ENCODE data around the gene APLP2.

APLP2 gene

DNA sequence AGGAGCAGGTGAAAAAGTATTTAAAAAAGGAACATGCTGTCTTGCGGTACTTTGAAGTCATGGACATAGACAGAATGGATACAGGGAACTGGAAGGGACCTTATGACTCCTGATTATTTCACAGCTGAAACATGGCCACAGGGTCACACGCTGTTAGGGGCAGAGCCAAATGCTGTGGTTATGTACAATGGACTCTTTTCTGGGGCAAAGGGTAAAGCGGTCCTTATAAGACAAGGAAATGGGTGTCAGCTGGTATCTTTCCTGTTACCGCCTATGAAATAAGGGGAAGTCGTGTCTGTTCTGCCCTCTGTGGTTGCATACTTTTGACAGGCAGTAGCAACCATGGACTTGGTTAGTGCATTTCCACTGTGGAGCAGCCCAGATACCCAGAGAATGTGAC is 77.1 kb downstream of the APLP2 start:
- no peak for DNase-seq (ENCODE audit: low read depth)

DNA sequence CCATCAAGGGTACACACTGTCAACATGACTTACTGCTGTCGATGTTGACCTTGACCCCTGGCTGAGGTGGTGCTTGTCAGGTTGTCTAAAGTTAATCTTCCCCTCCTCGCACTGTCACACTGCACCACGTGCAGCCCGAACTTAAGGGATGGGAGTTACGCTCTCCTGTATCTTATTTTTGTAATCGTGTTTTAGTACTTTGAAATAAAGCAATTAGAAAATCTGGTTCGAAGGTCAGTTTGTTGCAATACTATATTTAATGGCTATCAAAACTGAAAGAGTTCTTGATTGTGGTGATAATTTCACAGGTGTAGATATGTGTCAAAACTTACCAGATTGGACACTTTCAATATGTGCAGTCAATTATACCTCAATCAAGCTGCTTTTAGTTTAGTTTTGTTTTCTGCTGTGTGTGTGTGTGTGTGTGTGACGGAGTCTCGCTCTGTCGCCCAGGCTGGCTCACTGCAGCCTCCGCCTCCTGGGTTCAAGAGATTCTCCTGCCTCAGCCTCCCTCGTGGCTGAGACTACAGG is 79.2 kb downstream of the APLP2 start:
- no peak for DNase-seq (ENCODE audit: low read depth)

DNA sequence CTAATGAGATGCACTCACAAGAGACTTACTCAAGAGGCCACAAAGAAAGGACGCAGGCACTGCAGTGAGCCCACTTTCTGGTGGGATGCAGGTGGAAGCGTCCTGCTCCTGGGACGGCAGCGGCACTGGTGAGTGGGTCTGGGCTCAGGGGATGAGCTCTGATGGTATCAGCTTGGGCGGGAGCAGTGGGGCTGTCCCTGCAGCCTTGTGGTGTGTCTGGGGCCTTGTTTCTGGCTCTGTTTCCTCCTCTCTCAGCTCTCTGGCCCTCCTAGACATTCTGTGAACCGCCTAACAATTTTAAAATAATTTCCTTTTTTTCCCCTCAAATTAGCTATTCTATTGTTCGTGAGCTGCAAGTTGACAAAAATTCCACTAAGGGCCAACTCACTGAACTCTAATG is 81.1 kb downstream of the APLP2 start:
- DNase-seq (ENCODE audit: low read depth) = no peak

DNA sequence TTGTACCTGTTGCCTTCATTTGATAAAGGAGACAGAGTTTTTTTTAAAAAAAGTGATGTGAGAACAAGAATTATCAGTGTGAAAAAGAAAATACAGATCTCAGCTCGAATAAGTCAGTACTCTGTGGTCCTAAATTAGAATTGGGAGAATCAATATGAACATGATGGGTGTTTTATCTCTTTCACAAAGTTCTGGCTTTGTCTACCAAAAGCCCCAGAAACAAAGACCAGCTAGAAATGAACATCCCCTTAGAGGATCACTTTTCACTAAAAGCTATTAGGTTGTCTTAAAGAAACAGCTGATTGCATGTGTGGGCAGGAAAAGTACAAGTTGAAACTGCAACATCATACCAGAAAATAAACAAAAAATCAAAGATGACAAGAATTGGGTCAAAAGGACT is 81.5 kb downstream of the APLP2 start:
- DNase-seq (ENCODE audit: low read depth) = no peak

DNA sequence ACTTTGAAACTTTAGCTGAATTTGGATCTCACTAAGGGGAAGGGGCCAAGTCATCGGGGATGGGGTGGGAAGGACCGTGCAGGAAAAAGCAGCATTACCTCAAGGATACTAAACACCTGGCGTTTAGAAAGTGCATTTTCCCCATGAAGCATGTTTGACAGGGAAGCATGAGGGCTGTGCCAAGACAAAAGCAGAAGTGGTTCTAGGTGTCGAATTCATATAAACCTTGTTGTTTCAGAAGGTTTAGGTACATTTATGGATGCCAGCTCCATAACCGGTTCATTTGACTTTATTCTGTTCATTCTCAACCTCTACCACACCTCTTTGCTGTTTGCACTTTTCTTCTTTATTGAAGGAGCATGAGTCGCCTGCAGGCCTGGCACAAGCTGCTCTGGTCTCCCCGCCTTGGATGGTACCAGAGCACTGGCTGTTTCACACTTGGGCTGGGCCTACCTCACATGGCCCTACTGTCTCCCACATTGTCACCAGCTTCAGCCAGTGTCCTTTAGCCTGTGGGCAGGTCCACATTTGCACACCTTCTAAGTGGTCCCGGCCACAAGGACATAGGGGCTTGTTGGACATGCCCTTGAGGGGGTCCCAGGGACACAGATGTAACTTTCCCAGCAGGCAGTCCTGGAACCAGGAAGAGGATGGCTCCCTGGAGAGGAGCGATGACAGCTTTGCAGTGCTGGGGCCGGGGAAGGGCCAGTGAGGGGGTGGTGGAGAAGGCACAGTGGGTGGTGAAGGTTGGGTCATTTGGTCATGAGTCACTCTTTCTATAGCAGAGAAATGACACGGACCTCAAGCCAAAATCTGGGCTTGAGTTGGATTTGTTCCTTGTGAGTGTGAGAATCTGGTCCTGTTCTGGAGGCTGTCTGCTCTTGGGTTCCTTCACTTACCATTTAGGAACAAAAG is 86.7 kb downstream of the APLP2 start:
- no peak for DNase-seq (ENCODE audit: low read depth)

DNA sequence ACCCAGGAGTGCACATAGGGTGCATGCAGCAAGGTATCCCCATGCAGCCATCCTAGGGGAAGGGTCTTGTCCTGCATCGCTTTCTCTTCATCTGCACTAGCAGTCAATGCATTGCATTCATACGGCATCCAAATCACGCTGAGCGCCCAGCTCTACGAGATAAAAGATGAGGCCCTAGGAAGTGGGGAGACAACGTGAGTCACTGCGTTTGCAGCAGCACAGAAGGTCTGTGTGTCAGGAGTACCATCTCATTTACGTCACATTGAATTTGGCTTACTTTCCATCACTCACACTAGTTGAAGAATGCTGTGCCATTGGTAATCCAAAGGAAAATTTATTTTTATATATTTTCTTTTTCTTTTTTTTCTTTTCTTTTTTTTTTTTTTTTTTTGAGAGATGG is 87.4 kb downstream of the APLP2 start:
- no peak for DNase-seq (ENCODE audit: low read depth)

DNA sequence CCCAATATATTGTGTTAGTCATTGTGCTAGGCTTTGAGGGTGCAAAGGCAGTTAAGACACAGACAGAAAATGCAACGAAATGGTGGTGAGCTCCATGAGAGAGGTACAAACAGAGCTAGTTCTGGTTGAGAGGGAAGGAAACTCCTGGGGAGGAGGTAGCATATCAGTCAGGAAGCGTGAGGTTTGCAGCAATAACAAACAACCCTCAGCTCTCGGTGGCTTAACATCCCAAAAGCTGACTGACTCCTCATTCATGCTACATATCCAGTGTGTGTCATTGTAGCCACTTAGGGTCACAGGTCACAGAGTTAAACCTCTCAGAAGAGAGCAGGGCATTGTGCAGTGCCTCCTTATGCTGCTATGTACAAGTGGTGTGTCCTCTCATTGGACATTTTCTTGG is 88.1 kb downstream of the APLP2 start:
- DNase-seq (ENCODE audit: low read depth) = no peak

DNA sequence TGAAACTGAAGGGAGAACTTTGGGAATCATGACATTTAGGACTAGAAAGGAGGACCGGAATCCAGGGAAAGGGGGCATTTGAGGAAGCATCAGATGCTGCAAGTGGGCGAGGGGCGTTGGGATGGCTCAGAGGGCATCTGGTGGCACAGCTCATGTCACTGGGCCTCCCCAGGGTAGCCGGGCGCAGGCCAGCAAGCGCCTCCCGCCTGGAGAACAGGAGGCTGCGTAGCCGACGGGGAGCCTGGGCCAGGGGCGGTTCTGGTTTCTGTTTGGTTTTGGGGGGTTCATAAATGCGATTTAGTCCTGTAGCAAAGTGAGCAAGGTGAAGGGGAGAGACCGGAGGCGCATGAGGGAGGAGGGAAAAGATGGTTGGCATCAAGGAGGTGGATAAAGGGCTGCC is 89.4 kb downstream of the APLP2 start:
- DNase-seq (ENCODE audit: low read depth) = no peak

GRCh38 chr11:130159657-130160497 is 90.2 kb downstream of the APLP2 start, which contains the start of gene ST14:
Gene ST14 (plus strand): TSS chr11:130159782. CDS start chr11:130159980, 198 bp downstream.
- no peak for DNase-seq (ENCODE audit: low read depth)

GRCh38 chr11:130160498-130161155 is 90.9 kb downstream of the APLP2 start:
- no peak for DNase-seq (ENCODE audit: low read depth)

DNA sequence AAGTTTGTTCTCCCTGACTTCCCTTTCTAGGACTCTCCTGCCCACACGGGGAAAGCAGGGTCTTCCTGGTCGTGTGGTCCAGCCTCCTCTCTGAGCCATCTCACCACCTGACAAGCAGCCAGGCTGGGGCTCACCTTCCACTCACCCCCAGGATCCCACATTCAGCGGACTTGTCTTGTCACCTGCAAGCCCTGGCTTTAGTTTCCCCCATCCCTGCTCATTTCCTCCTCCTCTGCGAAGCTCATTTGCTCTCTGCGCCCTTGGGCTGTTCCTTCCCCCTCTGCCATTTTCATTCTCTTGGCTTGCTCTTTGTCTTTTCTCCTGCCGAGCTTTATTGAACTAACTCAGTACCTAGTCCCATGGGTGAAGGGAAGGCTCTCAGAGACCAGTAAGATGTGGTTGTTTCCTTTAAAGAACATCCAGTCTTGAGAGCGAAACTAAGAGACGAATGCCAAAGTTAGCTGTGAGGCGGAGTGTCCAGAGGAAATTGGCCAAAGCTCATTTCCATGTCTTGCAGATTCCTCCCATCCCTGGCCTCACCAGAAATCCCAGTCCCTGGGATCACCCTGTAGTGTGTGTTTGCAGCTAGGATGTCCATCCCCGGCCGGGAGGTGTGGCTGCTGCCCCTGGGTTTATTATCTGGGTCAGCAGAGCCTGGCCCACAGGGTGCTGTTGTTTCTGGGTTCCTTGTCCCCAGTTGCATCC is 91.9 kb downstream of the APLP2 start:
- no peak for DNase-seq (ENCODE audit: low read depth)

DNA sequence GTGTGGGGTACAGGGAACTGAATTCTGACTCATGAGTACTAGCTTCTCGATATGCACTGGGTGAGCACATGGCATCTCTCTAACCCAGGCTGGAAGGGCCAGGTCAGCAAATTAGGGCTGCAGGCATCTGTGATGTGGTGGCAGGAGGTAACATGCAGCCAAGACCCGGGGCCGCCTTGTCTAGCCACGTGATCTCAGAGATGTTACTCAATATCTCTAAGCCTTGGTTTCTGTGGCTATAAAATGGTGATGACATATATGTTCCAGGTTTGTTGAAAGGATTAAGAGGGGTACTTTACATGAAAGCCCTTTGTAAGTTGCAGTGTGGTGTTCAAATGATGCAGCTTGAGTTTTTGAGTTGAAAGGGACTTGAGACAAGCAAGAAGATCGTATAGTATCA is 93.0 kb downstream of the APLP2 start:
- DNase-seq (ENCODE audit: low read depth) = no peak

GRCh38 chr11:130163346-130164220 is 93.9 kb downstream of the APLP2 start:
- no peak for DNase-seq (ENCODE audit: low read depth)

DNA sequence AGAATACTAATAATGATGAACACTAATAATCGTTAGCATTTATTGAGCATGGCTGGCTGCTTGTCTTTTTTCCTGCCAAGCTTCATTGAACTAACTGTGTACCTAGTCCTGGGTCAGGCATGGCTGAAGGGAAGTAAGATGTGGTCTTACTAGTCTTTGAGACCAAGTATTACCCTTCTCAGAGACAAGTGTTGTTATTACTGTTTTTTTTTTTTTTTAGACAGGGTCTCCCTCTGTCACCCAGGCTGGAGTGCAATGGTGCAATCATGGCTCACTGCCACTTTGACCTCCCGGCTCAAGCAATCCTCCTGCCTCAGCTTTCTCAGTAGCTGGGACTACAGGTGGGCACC is 94.5 kb downstream of the APLP2 start:
- no peak for DNase-seq (ENCODE audit: low read depth)

DNA sequence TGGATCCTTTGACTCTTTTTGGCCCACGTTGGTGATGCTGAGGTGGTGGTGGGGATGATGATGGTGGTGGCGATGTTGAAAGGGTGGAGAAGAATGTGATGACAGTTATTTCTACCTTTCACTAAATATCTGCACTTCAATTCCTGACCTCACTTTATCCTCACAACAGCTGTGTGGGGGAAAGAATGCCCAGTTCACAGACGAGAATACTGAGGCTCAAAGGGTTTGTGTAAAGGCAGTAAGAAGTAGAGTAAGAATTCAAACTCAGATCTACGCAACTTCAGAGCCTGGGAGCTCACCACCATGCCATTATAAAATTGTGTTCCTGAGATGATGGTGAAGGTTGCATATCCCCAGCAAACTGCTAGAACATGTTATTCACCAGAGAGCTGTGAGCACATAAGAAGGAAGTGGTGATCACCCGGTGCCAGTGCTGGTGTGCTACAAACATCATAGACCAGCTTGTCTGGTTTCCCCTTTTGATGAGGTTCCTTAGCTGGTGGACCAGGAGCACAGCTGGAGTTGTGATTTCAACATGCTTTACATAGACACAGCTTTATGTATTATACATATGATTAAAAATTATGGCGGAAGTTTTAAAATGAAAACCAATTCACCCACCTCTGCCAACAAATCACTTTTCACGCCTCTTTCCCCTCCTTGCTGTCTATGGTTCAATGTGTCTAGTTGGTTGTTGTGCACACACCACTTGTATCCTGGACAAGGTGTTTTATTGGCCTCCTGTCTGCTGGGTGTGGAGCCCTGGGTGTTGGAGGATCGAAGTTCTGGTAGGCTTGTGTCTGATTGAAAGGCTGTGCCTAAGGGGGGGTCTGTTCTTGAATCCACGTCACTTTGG is 96.1 kb downstream of the APLP2 start:
- no peak for DNase-seq (ENCODE audit: low read depth)

DNA sequence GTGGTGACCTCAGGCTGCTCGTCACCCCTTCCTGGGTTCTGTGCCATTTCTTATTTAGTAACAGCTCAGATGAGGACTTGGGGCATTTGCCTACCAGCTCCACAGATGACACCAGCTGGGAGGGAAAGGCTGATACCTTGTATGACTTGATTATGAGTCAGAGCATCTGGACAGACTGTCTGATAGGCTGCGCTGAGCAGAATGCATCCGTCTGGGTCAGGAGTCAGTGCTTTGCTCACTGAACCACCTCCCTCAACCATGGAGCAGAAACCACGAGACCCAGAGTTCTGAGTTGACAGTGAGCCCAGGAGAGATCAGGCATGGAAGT is 96.7 kb downstream of the APLP2 start:
- no peak for DNase-seq (ENCODE audit: low read depth)

- no peak for DNase-seq (ENCODE audit: low read depth)
Measured at GRCh38 chr11:130167146-130167545, 97.5 kb downstream of the APLP2 start.

DNA sequence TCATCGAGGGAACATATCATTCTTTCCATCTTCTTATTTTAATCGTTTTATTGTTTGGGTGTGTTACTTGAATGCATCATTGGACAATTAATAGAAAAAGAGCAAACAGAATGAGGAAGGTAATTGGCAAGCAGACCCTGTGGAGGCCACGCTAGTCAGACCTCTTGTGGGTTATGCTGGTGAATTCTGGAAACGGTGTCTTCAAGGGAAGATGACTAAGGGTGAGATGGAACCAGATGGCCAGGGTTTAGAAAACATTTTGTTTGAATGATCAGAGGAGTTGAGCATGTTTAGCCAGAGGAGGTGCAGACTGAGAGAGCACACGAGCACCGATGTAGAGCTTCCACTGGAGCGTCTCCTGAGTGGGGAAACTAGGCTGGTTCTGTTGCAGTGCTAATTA is 98.4 kb downstream of the APLP2 start:
- DNase-seq (ENCODE audit: low read depth) = no peak

- DNase-seq (ENCODE audit: low read depth) = no peak
Measured at GRCh38 chr11:130170345-130170744, 100.7 kb downstream of the APLP2 start.

DNA sequence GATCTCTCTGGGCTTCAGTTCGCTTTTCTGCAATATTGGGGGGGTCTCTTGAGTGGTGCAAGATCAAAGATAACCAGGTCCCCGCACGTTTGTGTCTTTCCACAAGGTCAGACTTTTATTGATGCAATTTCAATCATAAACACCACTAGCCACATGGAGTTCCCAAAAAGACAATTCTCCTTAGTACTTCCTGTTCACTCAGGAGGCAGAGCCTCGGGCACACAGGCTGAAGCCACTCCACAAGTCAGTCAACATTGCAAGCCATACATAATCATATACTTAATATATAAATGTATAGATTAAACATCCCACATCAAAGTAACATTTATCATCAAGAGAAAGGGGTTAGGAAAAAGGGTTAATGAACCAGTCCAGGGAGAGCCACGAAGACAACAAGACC is 101.8 kb downstream of the APLP2 start:
- DNase-seq (ENCODE audit: low read depth) = no peak

Measured in stimulated activated CD8-positive, alpha-beta memory T cell treated with anti-CD3 and anti-CD28 coated beads, Interleukin-12 subunit alpha, Interleukin-12 subunit beta, amount 100 ng/mL, for 4 hours (primary cell).